HEK293 (cell line): ENCODE measurements around the gene GPR21.

Experiments
- CTCF ChIA-PET: fragments of 350-600 bp; formaldehyde crosslinking; extraction: SDS; loops from one replicate; lab custom pipeline; 2021; ENCODE audit warnings: antibody characterized with exemption; lab: Yijun Ruan, JAX
- POLR2A ChIA-PET: fragments of 300-600 bp; formaldehyde crosslinking; extraction: SDS; loops from one replicate; lab custom pipeline; 2020; ENCODE audit warnings: antibody characterized with exemption, inconsistent platforms; lab: Yijun Ruan, JAX
- H3K27ac ChIP-seq: fragments of 200-500 bp; sonication (Bioruptor generic); 2 replicates; pipeline ENCODE4 v1.5.1; 2014; ENCODE audit warnings: low read depth, low read length, control low read depth, inconsistent platforms; ENCODE audit errors: extremely low read depth
- H3K36me3 ChIP-seq, 2 experiments: fragments of 200-500 bp in 1 of 2; sonication (Bioruptor generic) in 1 of 2; 1 replicate in 1 of 2; 2 replicates in 1 of 2; pipeline ENCODE4 v1.5.1; 2014 to 2017; ENCODE audit warnings: inconsistent platforms in 2 of 2, low read length in 2 of 2; ENCODE audit not compliant: control insufficient read depth in 2 of 2, insufficient read depth in 1 of 2
- H3K4me1 ChIP-seq: fragments of 200-500 bp; sonication (Bioruptor generic); 2 replicates; pipeline ENCODE4 v1.5.1; 2014; ENCODE audit warnings: mild to moderate bottlenecking, low read length, inconsistent platforms; ENCODE audit not compliant: control insufficient read depth, insufficient read depth
- H3K4me3 ChIP-seq: 2 replicates; pipeline ENCODE4 v1.5.1; 2011; ENCODE audit warnings: low read depth, mild to moderate bottlenecking, control low read depth, low read length, moderate library complexity
- H3K9me3 ChIP-seq: fragments of 200-500 bp; sonication (Bioruptor generic); 2 replicates; pipeline ENCODE4 v1.5.1; 2014; ENCODE audit warnings: low read depth, low read length, inconsistent platforms; ENCODE audit not compliant: control insufficient read depth, insufficient read depth
- HOXC10 ChIP-seq: sonication (generic); formaldehyde crosslinking; IDR thresholded peaks from 2 replicates; pipeline ENCODE4 v1.8.1; 2023; ENCODE audit warnings: mild to moderate bottlenecking, missing genetic modification reagents
- KLF9 ChIP-seq: fragments of 450-650 bp; formaldehyde crosslinking; IDR thresholded peaks from 2 replicates; pipeline ENCODE4 v1.5.1; 2016; ENCODE audit warnings: missing biosample characterization, missing genetic modification characterization, low read depth
- RBAK ChIP-seq: fragments of 450-650 bp; formaldehyde crosslinking; IDR thresholded peaks from 2 replicates; pipeline ENCODE4 v1.5.1; 2016; ENCODE audit warnings: missing biosample characterization, missing genetic modification characterization
- ZBTB7A ChIP-seq: fragments of 450-650 bp; formaldehyde crosslinking; IDR thresholded peaks from 2 replicates; pipeline ENCODE4 v1.5.1; 2016; ENCODE audit warnings: low read depth, missing biosample characterization, missing genetic modification characterization
- ZEB2 ChIP-seq: fragments of 450-650 bp; formaldehyde crosslinking; IDR thresholded peaks from 2 replicates; pipeline ENCODE4 v1.5.1; 2016; ENCODE audit warnings: missing biosample characterization, missing genetic modification characterization
- ZFP41 ChIP-seq: fragments of 450-650 bp; formaldehyde crosslinking; IDR thresholded peaks from 2 replicates; pipeline ENCODE4 v1.5.1; 2016; ENCODE audit warnings: missing biosample characterization, missing genetic modification characterization, borderline replicate concordance
- ZIC2 ChIP-seq: fragments of 450-650 bp; formaldehyde crosslinking; IDR thresholded peaks from 2 replicates; pipeline ENCODE4 v1.5.1; 2016; ENCODE audit warnings: missing biosample characterization, missing genetic modification characterization
- ZNF112 ChIP-seq: fragments of 450-650 bp; formaldehyde crosslinking; IDR thresholded peaks from 2 replicates; pipeline ENCODE4 v1.5.0; 2017; ENCODE audit warnings: missing biosample characterization, missing genetic modification characterization
- ZNF138 ChIP-seq: fragments of 450-650 bp; formaldehyde crosslinking; IDR thresholded peaks from 2 replicates; pipeline ENCODE4 v1.5.1; 2016; ENCODE audit warnings: missing biosample characterization, missing genetic modification characterization, borderline replicate concordance
- ZNF157 ChIP-seq: fragments of 450-650 bp; formaldehyde crosslinking; IDR thresholded peaks from 2 replicates; pipeline ENCODE4 v1.5.1; 2016; ENCODE audit warnings: missing biosample characterization, missing genetic modification characterization
- ZNF211 ChIP-seq: fragments of 450-650 bp; formaldehyde crosslinking; IDR thresholded peaks from 2 replicates; pipeline ENCODE4 v1.5.1; 2016; ENCODE audit warnings: low read depth, missing biosample characterization, missing genetic modification characterization
- ZNF223 ChIP-seq: fragments of 450-650 bp; formaldehyde crosslinking; IDR thresholded peaks from 2 replicates; pipeline ENCODE4 v1.5.1; 2016; ENCODE audit warnings: missing biosample characterization, missing genetic modification characterization
- ZNF302 ChIP-seq: fragments of 450-650 bp; formaldehyde crosslinking; IDR thresholded peaks from 2 replicates; pipeline ENCODE4 v1.5.1; 2016; ENCODE audit warnings: missing biosample characterization, missing genetic modification characterization, low read depth
- ZNF341 ChIP-seq: fragments of 450-650 bp; formaldehyde crosslinking; IDR thresholded peaks from 2 replicates; pipeline ENCODE4; 2016; ENCODE audit warnings: low read depth, missing biosample characterization, missing genetic modification characterization
- ZNF416 ChIP-seq: fragments of 450-650 bp; formaldehyde crosslinking; IDR thresholded peaks from 2 replicates; pipeline ENCODE4 v1.5.1; 2016; ENCODE audit warnings: missing biosample characterization, missing genetic modification characterization
- ZNF423 ChIP-seq: fragments of 450-650 bp; formaldehyde crosslinking; IDR thresholded peaks from 2 replicates; pipeline ENCODE4 v1.5.1; 2016; ENCODE audit warnings: missing biosample characterization, missing genetic modification characterization
- ZNF433 ChIP-seq: fragments of 450-650 bp; formaldehyde crosslinking; IDR thresholded peaks from 2 replicates; pipeline ENCODE4 v1.5.1; 2016; ENCODE audit warnings: missing biosample characterization, missing genetic modification characterization, low read depth
- ZNF510 ChIP-seq: fragments of 450-650 bp; formaldehyde crosslinking; IDR thresholded peaks from 2 replicates; pipeline ENCODE4 v1.5.1; 2018; ENCODE audit warnings: mild to moderate bottlenecking, missing genetic modification characterization, missing biosample characterization; ENCODE audit not compliant: insufficient replicate concordance
- ZNF624 ChIP-seq: fragments of 450-650 bp; formaldehyde crosslinking; IDR thresholded peaks from 2 replicates; pipeline ENCODE4 v1.5.1; 2017; ENCODE audit warnings: missing biosample characterization, missing genetic modification characterization
- ZNF791 ChIP-seq: fragments of 450-650 bp; formaldehyde crosslinking; IDR thresholded peaks from 2 replicates; pipeline ENCODE4 v1.5.1; 2016; ENCODE audit warnings: missing biosample characterization, missing genetic modification characterization
- ZNF830 ChIP-seq: fragments of 450-650 bp; IDR thresholded peaks from 2 replicates; pipeline ENCODE4 v1.5.0; 2018; ENCODE audit warnings: missing biosample characterization, missing genetic modification characterization, low read depth, mild to moderate bottlenecking, moderate library complexity
- ZNF837 ChIP-seq: fragments of 450-650 bp; formaldehyde crosslinking; IDR thresholded peaks from 2 replicates; pipeline ENCODE4 v1.5.1; 2016; ENCODE audit warnings: missing biosample characterization, missing genetic modification characterization
- ZSCAN23 ChIP-seq: fragments of 450-650 bp; formaldehyde crosslinking; IDR thresholded peaks from 2 replicates; pipeline ENCODE4 v1.5.1; 2016; ENCODE audit warnings: missing biosample characterization, missing genetic modification characterization
- ZSCAN30 ChIP-seq: fragments of 450-650 bp; IDR thresholded peaks from 2 replicates; pipeline ENCODE4 v1.5.1; 2018; ENCODE audit warnings: missing biosample characterization, mild to moderate bottlenecking, missing genetic modification characterization, moderate library complexity
- ZSCAN4 ChIP-seq: fragments of 450-650 bp; formaldehyde crosslinking; IDR thresholded peaks from 2 replicates; pipeline ENCODE4 v1.5.1; 2017; ENCODE audit warnings: missing biosample characterization, missing genetic modification characterization
- TF ChIP-seq, protein P1 (sequence below): fragments of 450-650 bp; formaldehyde crosslinking; IDR thresholded peaks from 2 replicates; pipeline ENCODE4 v1.5.1; 2016; ENCODE audit warnings: missing biosample characterization, missing genetic modification characterization
- TF ChIP-seq, protein P2 (sequence below): fragments of 450-650 bp; formaldehyde crosslinking; IDR thresholded peaks from 2 replicates; pipeline ENCODE4 v1.5.1; 2017; ENCODE audit warnings: missing biosample characterization, mild to moderate bottlenecking, missing genetic modification characterization, moderate library complexity
- TF ChIP-seq, protein P3 (sequence below): fragments of 450-650 bp; formaldehyde crosslinking; IDR thresholded peaks from 2 replicates; pipeline ENCODE4 v1.5.0; 2017; ENCODE audit warnings: missing biosample characterization, missing genetic modification characterization, borderline replicate concordance

The GPR21 gene

GRCh38 chr9:123073991-123074422 lies 40.5 kb downstream of the GPR21 start (continued):
- TF ChIP-seq ZNF112 (tag by site-specific recombination): no peak
- TF ChIP-seq ZNF157 (tag by site-specific recombination): no peak
- TF ChIP-seq ZSCAN4 (tag by site-specific recombination): no peak
- TF ChIP-seq ZNF510 (tag by site-specific recombination): no peak
- no peak for TF ChIP-seq RBAK
- TF ChIP-seq ZNF302 (tag by site-specific recombination): no peak

DNA sequence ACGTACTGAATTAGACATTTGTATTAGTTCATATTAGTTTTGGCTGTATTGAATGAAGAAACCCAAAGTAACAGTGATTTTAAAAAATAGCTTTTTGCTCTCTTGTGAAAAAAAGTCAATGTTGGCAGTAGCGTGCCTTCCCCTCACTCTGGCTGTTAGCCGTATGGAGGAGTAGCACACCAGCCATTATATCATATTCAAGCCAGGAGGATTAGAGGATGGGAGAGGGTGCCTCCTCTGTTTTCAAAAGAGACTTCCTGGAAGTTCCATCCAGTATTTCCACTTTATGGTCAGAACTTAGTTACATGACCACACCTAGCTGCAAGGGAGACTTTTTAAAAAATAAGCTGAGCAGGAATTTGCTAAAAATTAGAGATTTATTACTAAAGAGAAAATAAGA lies 41.2 kb downstream of the GPR21 start:
- no peak for TF ChIP-seq ZSCAN23
- TF ChIP-seq ZNF423: no peak
- TF ChIP-seq ZBTB7A (tag by site-specific recombination): no peak
- no peak for TF ChIP-seq ZFP41 (tag by site-specific recombination)
- no peak for TF ChIP-seq ZNF830 (tag by site-specific recombination)
- no peak for TF ChIP-seq HOXC10 (CRISPR knock-in tag)
- no peak for TF ChIP-seq ZEB2
- no peak for TF ChIP-seq KLF9 (tag by site-specific recombination)
- TF ChIP-seq, protein P1, sequence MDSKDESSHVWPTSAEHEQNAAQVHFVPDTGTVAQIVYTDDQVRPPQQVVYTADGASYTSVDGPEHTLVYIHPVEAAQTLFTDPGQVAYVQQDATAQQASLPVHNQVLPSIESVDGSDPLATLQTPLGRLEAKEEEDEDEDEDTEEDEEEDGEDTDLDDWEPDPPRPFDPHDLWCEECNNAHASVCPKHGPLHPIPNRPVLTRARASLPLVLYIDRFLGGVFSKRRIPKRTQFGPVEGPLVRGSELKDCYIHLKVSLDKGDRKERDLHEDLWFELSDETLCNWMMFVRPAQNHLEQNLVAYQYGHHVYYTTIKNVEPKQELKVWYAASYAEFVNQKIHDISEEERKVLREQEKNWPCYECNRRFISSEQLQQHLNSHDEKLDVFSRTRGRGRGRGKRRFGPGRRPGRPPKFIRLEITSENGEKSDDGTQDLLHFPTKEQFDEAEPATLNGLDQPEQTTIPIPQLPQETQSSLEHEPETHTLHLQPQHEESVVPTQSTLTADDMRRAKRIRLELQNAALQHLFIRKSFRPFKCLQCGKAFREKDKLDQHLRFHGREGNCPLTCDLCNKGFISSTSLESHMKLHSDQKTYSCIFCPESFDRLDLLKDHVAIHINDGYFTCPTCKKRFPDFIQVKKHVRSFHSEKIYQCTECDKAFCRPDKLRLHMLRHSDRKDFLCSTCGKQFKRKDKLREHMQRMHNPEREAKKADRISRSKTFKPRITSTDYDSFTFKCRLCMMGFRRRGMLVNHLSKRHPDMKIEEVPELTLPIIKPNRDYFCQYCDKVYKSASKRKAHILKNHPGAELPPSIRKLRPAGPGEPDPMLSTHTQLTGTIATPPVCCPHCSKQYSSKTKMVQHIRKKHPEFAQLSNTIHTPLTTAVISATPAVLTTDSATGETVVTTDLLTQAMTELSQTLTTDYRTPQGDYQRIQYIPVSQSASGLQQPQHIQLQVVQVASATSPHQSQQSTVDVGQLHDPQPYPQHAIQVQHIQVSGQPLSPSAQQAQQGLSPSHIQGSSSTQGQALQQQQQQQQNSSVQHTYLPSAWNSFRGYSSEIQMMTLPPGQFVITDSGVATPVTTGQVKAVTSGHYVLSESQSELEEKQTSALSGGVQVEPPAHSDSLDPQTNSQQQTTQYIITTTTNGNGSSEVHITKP (tag by site-specific recombination): no peak
- TF ChIP-seq, protein P2, sequence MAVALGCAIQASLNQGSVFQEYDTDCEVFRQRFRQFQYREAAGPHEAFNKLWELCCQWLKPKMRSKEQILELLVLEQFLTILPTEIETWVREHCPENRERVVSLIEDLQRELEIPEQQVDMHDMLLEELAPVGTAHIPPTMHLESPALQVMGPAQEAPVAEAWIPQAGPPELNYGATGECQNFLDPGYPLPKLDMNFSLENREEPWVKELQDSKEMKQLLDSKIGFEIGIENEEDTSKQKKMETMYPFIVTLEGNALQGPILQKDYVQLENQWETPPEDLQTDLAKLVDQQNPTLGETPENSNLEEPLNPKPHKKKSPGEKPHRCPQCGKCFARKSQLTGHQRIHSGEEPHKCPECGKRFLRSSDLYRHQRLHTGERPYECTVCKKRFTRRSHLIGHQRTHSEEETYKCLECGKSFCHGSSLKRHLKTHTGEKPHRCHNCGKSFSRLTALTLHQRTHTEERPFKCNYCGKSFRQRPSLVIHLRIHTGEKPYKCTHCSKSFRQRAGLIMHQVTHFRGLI: no peak
- TF ChIP-seq ZNF223 (tag by site-specific recombination): no peak
- no peak for TF ChIP-seq ZSCAN30 (tag by site-specific recombination)
- TF ChIP-seq ZIC2 (tag by site-specific recombination): no peak
- H3K4me3 ChIP-seq: no peak overlapping the region
- H3K4me1 ChIP-seq: no peaks in the 10 kb centered on the region
- ChIA-PET POLR2A (interaction anchor here (1.9 kb wide), 1 partner anchor 134 kb away, joined by 4 read pairs; the partner anchor contains the start of gene RABGAP1), CTCF (interaction anchor here (0.7 to 2.6 kb wide), 2 partner anchors 275 to 333 kb away, joined by 3 to 14 read pairs; no protein-coding TSS in a partner anchor)
- H3K27ac ChIP-seq: no peak overlapping the region
- no peaks in the 10 kb centered on the region for H3K9me3 ChIP-seq
- peaks cover 13 to 79% of the 10 kb centered on the region in 2 experiments; a peak in 2 of 3 replicates for H3K36me3 ChIP-seq

DNA sequence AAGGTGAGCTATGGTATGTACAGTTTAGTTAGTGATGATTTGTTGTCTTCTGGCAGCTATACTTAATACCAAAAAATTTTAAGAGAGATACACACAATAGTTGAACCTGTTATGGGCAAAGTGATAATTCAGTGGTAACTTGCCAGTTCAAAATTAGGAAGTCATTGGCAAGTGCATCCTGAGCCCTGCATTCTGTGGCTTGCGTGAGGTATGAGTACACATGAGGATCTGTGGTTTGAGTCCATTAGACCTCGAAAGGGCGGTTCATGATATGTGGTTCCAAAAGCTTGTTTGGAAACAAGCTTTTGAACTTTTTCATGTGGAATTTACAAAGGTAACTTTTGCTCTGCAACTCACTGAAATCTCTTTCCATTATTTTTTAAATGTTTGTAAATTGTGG lies 47.0 kb downstream of the GPR21 start:
- Histone ChIP-seq H3K36me3 (peaks cover 18 to 80% of the 10 kb centered on the region in 2 experiments), H3K9me3 (no peaks in the 10 kb centered on the region), H3K4me1 (no peaks in the 10 kb centered on the region), H3K27ac (no peak overlapping the region), H3K4me3 (no peak overlapping the region)
- CTCF ChIA-PET: interaction anchor here (0.5 to 4.7 kb wide), 7 partner anchors 12 to 330 kb away, joined by 3 to 83 read pairs (median 17); no protein-coding TSS in a partner anchor
- POLR2A ChIA-PET: no interaction called here
- TF ChIP-seq ZNF416 (tag by site-specific recombination): no peak
- TF ChIP-seq ZNF791 (tag by site-specific recombination): no peak
- no peak for TF ChIP-seq ZNF837 (tag by site-specific recombination)
- TF ChIP-seq, protein P3, sequence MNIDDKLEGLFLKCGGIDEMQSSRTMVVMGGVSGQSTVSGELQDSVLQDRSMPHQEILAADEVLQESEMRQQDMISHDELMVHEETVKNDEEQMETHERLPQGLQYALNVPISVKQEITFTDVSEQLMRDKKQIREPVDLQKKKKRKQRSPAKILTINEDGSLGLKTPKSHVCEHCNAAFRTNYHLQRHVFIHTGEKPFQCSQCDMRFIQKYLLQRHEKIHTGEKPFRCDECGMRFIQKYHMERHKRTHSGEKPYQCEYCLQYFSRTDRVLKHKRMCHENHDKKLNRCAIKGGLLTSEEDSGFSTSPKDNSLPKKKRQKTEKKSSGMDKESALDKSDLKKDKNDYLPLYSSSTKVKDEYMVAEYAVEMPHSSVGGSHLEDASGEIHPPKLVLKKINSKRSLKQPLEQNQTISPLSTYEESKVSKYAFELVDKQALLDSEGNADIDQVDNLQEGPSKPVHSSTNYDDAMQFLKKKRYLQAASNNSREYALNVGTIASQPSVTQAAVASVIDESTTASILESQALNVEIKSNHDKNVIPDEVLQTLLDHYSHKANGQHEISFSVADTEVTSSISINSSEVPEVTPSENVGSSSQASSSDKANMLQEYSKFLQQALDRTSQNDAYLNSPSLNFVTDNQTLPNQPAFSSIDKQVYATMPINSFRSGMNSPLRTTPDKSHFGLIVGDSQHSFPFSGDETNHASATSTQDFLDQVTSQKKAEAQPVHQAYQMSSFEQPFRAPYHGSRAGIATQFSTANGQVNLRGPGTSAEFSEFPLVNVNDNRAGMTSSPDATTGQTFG (tag by site-specific recombination): no peak
- no peak for TF ChIP-seq ZNF341
- TF ChIP-seq ZNF624 (tag by site-specific recombination): no peak
- no peak for TF ChIP-seq ZNF433
- no peak for TF ChIP-seq ZNF211 (tag by site-specific recombination)
- no peak for TF ChIP-seq ZNF138
